HuH-7 (cell line): ENCODE measurements around the gene TPSAB1.
"Not testable (repeated sequence)": the region's sequence is repeated elsewhere in the genome, so short reads cannot be mapped to it uniquely, and the experiment has no call there.

Source experiments
- DNase-seq: peaks from one replicate; pipeline ENCODE4 v3.0.0; 2011; ENCODE audit warnings: low spot score

The TPSAB1 gene

GRCh38 chr16:1265090-1265630, 24.7 kb downstream of the TPSAB1 start:
- DNase-seq, result no peak

GRCh38 chr16:1265826-1266225, 25.3 kb downstream of the TPSAB1 start:
- no peak for DNase-seq

- not testable (repeated sequence) for DNase-seq
Measured at GRCh38 chr16:1269418-1269817, 28.9 kb downstream of the TPSAB1 start.

GRCh38 chr16:1271380-1271723, 30.8 kb downstream of the TPSAB1 start:
- DNase-seq, result no peak

GRCh38 chr16:1271724-1272413, 31.4 kb downstream of the TPSAB1 start:
- DNase-seq, result not testable (repeated sequence)

GRCh38 chr16:1272453-1273198, 32.1 kb downstream of the TPSAB1 start:
- no peak for DNase-seq

- DNase-seq, result no peak
Measured at GRCh38 chr16:1273816-1274215, 33.3 kb downstream of the TPSAB1 start.

GRCh38 chr16:1274767-1275166, 34.3 kb downstream of the TPSAB1 start:
- DNase-seq, result no peak

GRCh38 chr16:1275791-1276579, 35.5 kb downstream of the TPSAB1 start:
- DNase-seq, result no peak

- DNase-seq, result no peak
Measured at GRCh38 chr16:1276580-1276878, 36.0 kb downstream of the TPSAB1 start.

- no peak for DNase-seq
Measured at GRCh38 chr16:1277151-1277598, 36.7 kb downstream of the TPSAB1 start.

GRCh38 chr16:1277617-1278282, 37.2 kb downstream of the TPSAB1 start:
- DNase-seq, result no peak

- no peak for DNase-seq
Measured at GRCh38 chr16:1278477-1278876, 38.0 kb downstream of the TPSAB1 start.

- DNase-seq, result no peak
Measured at GRCh38 chr16:1279081-1279944, 38.8 kb downstream of the TPSAB1 start.

GRCh38 chr16:1279945-1280589, 39.6 kb downstream of the TPSAB1 start:
- DNase-seq, result no peak

- DNase-seq, result no peak
Measured at GRCh38 chr16:1280783-1281182, 40.3 kb downstream of the TPSAB1 start.

GRCh38 chr16:1281517-1281916, 41.0 kb downstream of the TPSAB1 start:
- DNase-seq, result no peak

- DNase-seq, result no peak
Measured at GRCh38 chr16:1282324-1282973, 41.9 kb downstream of the TPSAB1 start.

- DNase-seq, result no peak
Measured at GRCh38 chr16:1283296-1283695, 42.8 kb downstream of the TPSAB1 start.

GRCh38 chr16:1283996-1284616, 43.6 kb downstream of the TPSAB1 start:
- DNase-seq, result no peak
